Kidney (tissue), 14 donors: ENCODE data around the gene B4GALT6. TPM values are rescaled to one million over a fixed set of nuclear protein-coding genes. Genes with fewer than 3 reads are reported as not detected.

Experiments
- DNase-seq, 5 donors: peaks; one replicate each; pipeline ENCODE4 v3.0.0-alpha.2; 2013 to 2020
- FAIRE-seq: peaks from 2 replicates; lab custom pipeline; 2012; peaks lifted over from hg19 to GRCh38; lab: Jason Lieb, UNC
- H3K27ac ChIP-seq, 2 donors: one replicate each; pipeline ENCODE4 v1.7.0; 2013; ENCODE audit warnings: low read depth in 2 of 2, low read length in 2 of 2, inconsistent platforms in 1 of 2
- H3K27me3 ChIP-seq: one replicate; pipeline ENCODE4 v1.7.1; 2013; ENCODE audit warnings: low read length, inconsistent platforms; ENCODE audit not compliant: control insufficient read depth, insufficient read depth
- H3K36me3 ChIP-seq, 3 donors: one replicate each; pipeline versions ENCODE4 v1.7.0 to v1.7.1; 2013; ENCODE audit warnings: low read length in 3 of 3, control low read depth in 1 of 3, inconsistent platforms in 1 of 3; ENCODE audit not compliant: insufficient read depth in 3 of 3, control insufficient read depth in 2 of 3
- H3K4me1 ChIP-seq, 3 donors: one replicate each; pipeline versions ENCODE4 v1.7.0 to v1.7.1; 2013; ENCODE audit warnings: low read length in 3 of 3, inconsistent platforms in 1 of 3, low read depth in 1 of 3; ENCODE audit not compliant: control insufficient read depth in 2 of 3, insufficient read depth in 2 of 3
- H3K4me3 ChIP-seq, 3 donors: one replicate each; pipeline versions ENCODE4 v1.7.0 to v1.8.1; 2013; ENCODE audit warnings: low read length in 3 of 3, control low read depth in 1 of 3, inconsistent platforms in 1 of 3
- H3K9ac ChIP-seq, 3 donors: one replicate each; pipeline versions ENCODE4 v1.7.0 to v1.7.1; 2013; ENCODE audit warnings: low read length in 3 of 3, control low read depth in 1 of 3, inconsistent platforms in 1 of 3
- H3K9me3 ChIP-seq, 3 donors: one replicate each; pipeline versions ENCODE4 v1.7.0 to v1.7.1; 2013; ENCODE audit warnings: low read length in 3 of 3, control low read depth in 1 of 3, inconsistent platforms in 1 of 3; ENCODE audit not compliant: control insufficient read depth in 2 of 3, insufficient read depth in 1 of 3
- intact Hi-C: fragments of 100-400 bp; cut with DNase I; formaldehyde crosslinking; loops from one replicate; pipeline ENCODE4 v1.11.1; 2022
- polyA plus RNA-seq: library from polyadenylated mRNA; stranded (reverse); fragments of 350-450 nt; fragmentation: Illumina TruSeq; extraction: RNeasy Lipid Tissue Mini Kit (QIAGEN cat#74804); gene quantifications from one replicate; pipeline ENCODE4 v1.2.3, GENCODE V29; 2014; ENCODE audit warnings: low read depth, low replicate concordance; ENCODE audit not compliant: insufficient read depth
- total RNA-seq: library from RNA; stranded (reverse); fragmentation: NEBNext Ultra II Directional; extraction: Animal tissue kit (Norgen Biotek cat#: 25700); gene quantifications from one replicate; pipeline ENCODE4 v1.2.1, GENCODE V29; 2021
- TF ChIP-seq, protein P1 (sequence below): IDR thresholded peaks from 3 replicates; pipeline ENCODE4 v1.5.1; 2012; ENCODE audit warnings: mild to moderate bottlenecking, moderate library complexity, borderline replicate concordance; ENCODE audit not compliant: insufficient read depth; ENCODE audit errors: extremely low read depth
- donor health status: control.
- donor health status: control.
- donor health status: control.
- donor health status: control.
- donor health status: control.
- donor health status: DM: yes; HTN: yes; CAD: no.
- donor health status: Normal renal cell carcinoma (clear cell type).

Gene B4GALT6
- total and polyA plus RNA-seq, 2 donors from 2014 or later = 2.1 to 4.2 TPM

- Histone ChIP-seq H3K9ac (no peak overlapping the region), H3K36me3 (no peaks in the 10 kb centered on the region), H3K4me3 (no peak overlapping the region), H3K9me3 (no peaks in the 10 kb centered on the region), H3K4me1 (no peaks in the 10 kb centered on the region), H3K27ac (no peak overlapping the region), H3K27me3 (no peaks in the 10 kb centered on the region)
- TF ChIP-seq, protein P1, sequence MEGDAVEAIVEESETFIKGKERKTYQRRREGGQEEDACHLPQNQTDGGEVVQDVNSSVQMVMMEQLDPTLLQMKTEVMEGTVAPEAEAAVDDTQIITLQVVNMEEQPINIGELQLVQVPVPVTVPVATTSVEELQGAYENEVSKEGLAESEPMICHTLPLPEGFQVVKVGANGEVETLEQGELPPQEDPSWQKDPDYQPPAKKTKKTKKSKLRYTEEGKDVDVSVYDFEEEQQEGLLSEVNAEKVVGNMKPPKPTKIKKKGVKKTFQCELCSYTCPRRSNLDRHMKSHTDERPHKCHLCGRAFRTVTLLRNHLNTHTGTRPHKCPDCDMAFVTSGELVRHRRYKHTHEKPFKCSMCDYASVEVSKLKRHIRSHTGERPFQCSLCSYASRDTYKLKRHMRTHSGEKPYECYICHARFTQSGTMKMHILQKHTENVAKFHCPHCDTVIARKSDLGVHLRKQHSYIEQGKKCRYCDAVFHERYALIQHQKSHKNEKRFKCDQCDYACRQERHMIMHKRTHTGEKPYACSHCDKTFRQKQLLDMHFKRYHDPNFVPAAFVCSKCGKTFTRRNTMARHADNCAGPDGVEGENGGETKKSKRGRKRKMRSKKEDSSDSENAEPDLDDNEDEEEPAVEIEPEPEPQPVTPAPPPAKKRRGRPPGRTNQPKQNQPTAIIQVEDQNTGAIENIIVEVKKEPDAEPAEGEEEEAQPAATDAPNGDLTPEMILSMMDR = no peak
- intact Hi-C loops = no loop called here
- FAIRE-seq (no peak), DNase-seq (no peak)
Observed at GRCh38 chr18:31590570-31590969, 93.8 kb downstream of the B4GALT6 start.

DNA sequence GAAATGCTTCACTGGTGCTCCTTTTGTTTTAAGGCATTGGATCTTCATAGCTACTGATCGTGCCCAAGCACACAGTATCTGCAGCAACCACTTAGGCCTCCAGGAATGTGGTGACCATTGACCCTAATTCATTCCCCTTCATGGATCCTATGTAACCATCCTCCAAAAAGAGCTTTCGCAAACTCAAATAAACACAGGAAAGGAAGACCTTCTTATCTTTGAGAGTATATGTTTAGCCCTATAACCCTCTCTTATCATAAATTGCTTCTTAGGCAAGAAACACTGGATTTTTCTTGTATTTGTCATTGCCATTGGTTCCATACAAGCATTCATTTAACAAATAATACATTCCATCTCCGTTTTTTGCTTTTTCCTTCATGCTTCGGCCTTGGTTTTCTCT lies 96.9 kb downstream of the B4GALT6 start:
- intact Hi-C loops = no loop called here
- H3K27me3 ChIP-seq = no peaks in the 10 kb centered on the region
- H3K4me3 ChIP-seq = no peak overlapping the region
- DNase-seq (no peak), FAIRE-seq (no peak)
- H3K9me3 ChIP-seq = no peaks in the 10 kb centered on the region
- TF ChIP-seq, protein P1 = no peak
- no peak overlapping the region for H3K9ac ChIP-seq
- H3K36me3 ChIP-seq = no peaks in the 10 kb centered on the region
- H3K27ac ChIP-seq = no peak overlapping the region
- H3K4me1 ChIP-seq = no peaks in the 10 kb centered on the region

- Histone ChIP-seq H3K27me3 (no peaks in the 10 kb centered on the region), H3K9me3 (no peaks in the 10 kb centered on the region), H3K4me3 (no peak overlapping the region), H3K36me3 (no peaks in the 10 kb centered on the region), H3K9ac (no peak overlapping the region), H3K4me1 (no peaks in the 10 kb centered on the region), H3K27ac (no peak overlapping the region)
- no peak for DNase-seq
- TF ChIP-seq, protein P1 = no peak
- intact Hi-C loops = no loop called here
- FAIRE-seq = no peak
Observed at GRCh38 chr18:31586616-31587015, 97.8 kb downstream of the B4GALT6 start.

GRCh38 chr18:31585991-31586390 lies 98.4 kb downstream of the B4GALT6 start:
- Histone ChIP-seq H3K27ac (no peak overlapping the region), H3K36me3 (no peaks in the 10 kb centered on the region), H3K9ac (no peak overlapping the region), H3K27me3 (no peaks in the 10 kb centered on the region), H3K4me1 (no peaks in the 10 kb centered on the region), H3K9me3 (no peaks in the 10 kb centered on the region), H3K4me3 (no peak overlapping the region)
- DNase-seq = no peak
- no peak for FAIRE-seq
- TF ChIP-seq, protein P1 = no peak
- intact Hi-C loops = no loop called here
